K562 (cell line): ENCODE data around the gene MYL12B. TPM values are rescaled to one million over a fixed set of nuclear protein-coding genes. Genes with fewer than 3 reads are reported as not detected.

Experiments
- ATAC-seq: fragments of 200-7000 bp; cut with Tn5 transposase; 3 replicates; pipeline ENCODE4 v1.9.1; 2020; ENCODE audit warnings: moderate library complexity
- BruUV-seq: library from RNA; stranded (reverse); fragments of 400-500 nt; replicated peaks from 2 replicates; lab custom pipeline; 2021; lab: Mats Ljungman, UMichigan
- CTCF ChIA-PET: fragments of 300-600 bp; formaldehyde crosslinking; extraction: SDS; loops from one replicate; lab custom pipeline; 2021; ENCODE audit warnings: low intra/inter-chr PET ratio; lab: Yijun Ruan, JAX
- POLR2A ChIA-PET: fragments of 300-600, 350-650 bp; sonication (Branson Sonifier 250); formaldehyde crosslinking; extraction: SDS; loops from one replicate; lab custom pipeline; 2021; ENCODE audit warnings: antibody characterized with exemption, inconsistent platforms; lab: Yijun Ruan, JAX
- DNase-seq, 4 experiments: peaks; one replicate each; pipeline versions ENCODE4 v3.0.0 to v3.0.0-alpha.2; 2011 to 2018; ENCODE audit warnings: low spot score in 3 of 4, mixed read lengths in 3 of 4; ENCODE audit errors: extremely low read depth in 1 of 4
- FAIRE-seq: peaks from 2 replicates; lab custom pipeline; 2011; peaks lifted over from hg19 to GRCh38; lab: Jason Lieb, UNC
- H2AFZ ChIP-seq: 2 replicates; pipeline ENCODE4 v1.6.0; 2011; ENCODE audit warnings: low read depth, low read length, control low read depth, inconsistent platforms
- H3K27ac ChIP-seq: fragments of 200-600 bp; 3 replicates; pipeline ENCODE4 v1.8.0; 2011; ENCODE audit warnings: low read depth, mild to moderate bottlenecking, control low read depth, inconsistent platforms, low read length, moderate library complexity, mixed read lengths; ENCODE audit errors: extremely low read depth
- H3K27me3 ChIP-seq, 2 experiments: fragments of 300-600 bp in 1 of 2; 2 replicates in 1 of 2; 3 replicates in 1 of 2; pipeline versions ENCODE4 v1.6.0 to v1.8.0; 2011; ENCODE audit warnings: inconsistent platforms in 2 of 2, low read length in 2 of 2, mild to moderate bottlenecking in 1 of 2, mixed read lengths in 1 of 2, moderate library complexity in 1 of 2; ENCODE audit not compliant: control insufficient read depth in 2 of 2, insufficient read depth in 2 of 2
- H3K36me3 ChIP-seq: fragments of 300-600 bp; 3 replicates; pipeline ENCODE4 v1.8.0; 2011; ENCODE audit warnings: mild to moderate bottlenecking, low read length, inconsistent platforms; ENCODE audit not compliant: control insufficient read depth, insufficient read depth
- H3K4me1 ChIP-seq, 2 experiments: fragments of 200-600 bp in 1 of 2; replicated peaks in 1 of 2; 2 replicates in 1 of 2; 3 replicates in 1 of 2; pipeline versions ENCODE4 v1.5.1 to v1.8.0; 2011; ENCODE audit warnings: inconsistent platforms in 2 of 2, low read length in 2 of 2, mild to moderate bottlenecking in 1 of 2, mixed read lengths in 1 of 2, moderate library complexity in 1 of 2; ENCODE audit not compliant: control insufficient read depth in 2 of 2, insufficient read depth in 2 of 2
- H3K4me2 ChIP-seq: 2 replicates; pipeline ENCODE4 v1.6.1; 2011; ENCODE audit warnings: low read length, control low read depth, inconsistent platforms, mixed read lengths; ENCODE audit not compliant: insufficient read depth
- H3K4me3 ChIP-seq: fragments of 200-600 bp; sonication (generic), shearing (Covaris generic); 2 replicates; pipeline ENCODE4 v1.5.1; 2016; ENCODE audit warnings: control low read depth, inconsistent platforms
- H3K79me2 ChIP-seq: fragments of 200-600 bp; 3 replicates; pipeline ENCODE4 v1.8.0; 2011; ENCODE audit warnings: low read length, inconsistent platforms; ENCODE audit not compliant: control insufficient read depth, insufficient read depth
- H3K9ac ChIP-seq, 2 experiments: 2 replicates each; pipeline versions ENCODE4 v1.6.0 to v1.6.1; 2011; ENCODE audit warnings: low read depth in 2 of 2, low read length in 2 of 2, control low read depth in 1 of 2, inconsistent platforms in 1 of 2, mild to moderate bottlenecking in 1 of 2, mixed read lengths in 1 of 2; ENCODE audit not compliant: insufficient read depth in 1 of 2
- H3K9me1 ChIP-seq: one replicate; pipeline ENCODE4 v1.6.0; 2011; ENCODE audit warnings: inconsistent platforms, mild to moderate bottlenecking, low read length, moderate library complexity; ENCODE audit not compliant: control insufficient read depth, insufficient read depth
- H3K9me3 ChIP-seq: replicated peaks from 2 replicates; pipeline ENCODE4 v1.5.1; 2011; ENCODE audit warnings: low read depth, low read length, inconsistent platforms; ENCODE audit not compliant: control insufficient read depth, insufficient read depth
- H4K20me1 ChIP-seq: replicated peaks from 2 replicates; pipeline ENCODE4 v1.6.1; 2011; ENCODE audit warnings: low read length, inconsistent platforms, mixed read lengths; ENCODE audit not compliant: control insufficient read depth, insufficient read depth
- ELF1 ChIP-seq: fragments of 200-800 bp; sonication (Bioruptor generic); IDR thresholded peaks from 2 replicates; pipeline ENCODE4 v1.6.1; 2016; ENCODE audit warnings: missing genetic modification characterization, missing compliant biosample characterization
- WGBS: fragments of 100-300 bp; shearing (Covaris generic); methylation state at CpG from one replicate; pipeline ENCODE4 v1.1.6; 2016; ENCODE audit warnings: low coverage, mixed read lengths; ENCODE audit not compliant: insufficient coverage; ENCODE audit errors: missing lambda C conversion rate; 5-methylcytosine and 5-hydroxymethylcytosine counted together
- in situ Hi-C: fragments of 300-500 bp; cut with MboI; formaldehyde crosslinking; loops from 4 replicates; pipeline ENCODE4 v1.15.0; 2018; ENCODE audit warnings: inconsistent platforms, mixed read lengths
- intact Hi-C: fragments of 100-400 bp; cut with micrococcal nuclease; formaldehyde crosslinking; loops from 2 replicates; pipeline ENCODE4 v1.14.2; 2022
- polyA plus RNA-seq, 8 experiments: library from polyadenylated mRNA; depleted of rRNA in 4 of 8; stranded (reverse) in 5 of 8; unstranded in 3 of 8; fragments of >200 nt; fragmentation: Nextera tagmentation in 2 of 8; fragmentation: Illumina TruSeq in 1 of 8; extraction: Ambion mirVana in 2 of 8; extraction: Trizol in 1 of 8; gene quantifications; 2 replicates each; pipeline versions ENCODE4 v1.2.1 to v1.2.3, GENCODE V29; 2011 to 2014; ENCODE audit warnings: inconsistent platforms in 1 of 8, missing spikeins in 1 of 8
- total RNA-seq, 7 experiments: library from RNA; depleted of rRNA in 6 of 7; stranded (reverse); fragments of >200 nt in 6 of 7; fragmentation: Illumina TruSeq in 2 of 7; extraction: Trizol in 2 of 7; gene quantifications; 2 replicates each; pipeline versions ENCODE4 v1.2.1 to v1.2.3, GENCODE V29; 2011 to 2021; ENCODE audit warnings: low replicate concordance in 1 of 7
- TF ChIP-seq, protein P1 (sequence below): fragments of 450-650 bp; IDR thresholded peaks from 2 replicates; pipeline ENCODE4 v1.7.0; 2016; ENCODE audit warnings: borderline replicate concordance

Gene MYL12B
- total and polyA plus RNA-seq, 9 of the 15 experiments (the other 6 are each of a cell fraction or from before 2014, with no cell fraction given): 220 to 995 (median 463) TPM

DNA sequence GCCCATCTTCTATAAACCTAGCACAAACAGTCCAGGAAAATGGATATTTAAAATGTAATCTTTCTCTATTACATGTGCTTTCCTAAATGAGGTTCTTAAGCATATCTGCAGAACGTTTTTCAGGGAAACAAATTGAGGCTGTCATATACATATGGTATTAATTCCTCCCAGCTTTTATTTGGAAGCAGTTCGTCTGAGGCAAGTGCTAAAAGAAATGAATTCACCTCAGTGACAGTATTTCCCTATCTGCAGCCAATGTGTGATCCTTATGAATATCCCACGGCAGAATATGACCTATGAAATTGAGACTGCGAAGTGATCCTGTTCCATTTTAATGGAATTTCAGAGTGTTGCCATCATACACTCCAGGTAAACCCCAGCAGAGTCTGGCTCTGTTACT lies 49.3 kb upstream of the MYL12B start:
- in situ Hi-C loops: no loop called here
- no TSS peak for BruUV-seq
- CTCF ChIA-PET: no interaction called here
- peak overlapping the region; percentile 34; the same call in 1 of the 2 replicates for H3K4me2 ChIP-seq
- WGBS: 36% methylated on average over 4 of the region's 4 CpGs
- H3K4me3 ChIP-seq: no peak overlapping the region
- FAIRE-seq (no peak), ATAC-seq (no peak), DNase-seq (no peak)
- peaks cover 7 to 32% of the 10 kb centered on the region in 2 experiments; a peak in 4 of 5 replicates for H3K4me1 ChIP-seq
- TF ChIP-seq, protein P1, sequence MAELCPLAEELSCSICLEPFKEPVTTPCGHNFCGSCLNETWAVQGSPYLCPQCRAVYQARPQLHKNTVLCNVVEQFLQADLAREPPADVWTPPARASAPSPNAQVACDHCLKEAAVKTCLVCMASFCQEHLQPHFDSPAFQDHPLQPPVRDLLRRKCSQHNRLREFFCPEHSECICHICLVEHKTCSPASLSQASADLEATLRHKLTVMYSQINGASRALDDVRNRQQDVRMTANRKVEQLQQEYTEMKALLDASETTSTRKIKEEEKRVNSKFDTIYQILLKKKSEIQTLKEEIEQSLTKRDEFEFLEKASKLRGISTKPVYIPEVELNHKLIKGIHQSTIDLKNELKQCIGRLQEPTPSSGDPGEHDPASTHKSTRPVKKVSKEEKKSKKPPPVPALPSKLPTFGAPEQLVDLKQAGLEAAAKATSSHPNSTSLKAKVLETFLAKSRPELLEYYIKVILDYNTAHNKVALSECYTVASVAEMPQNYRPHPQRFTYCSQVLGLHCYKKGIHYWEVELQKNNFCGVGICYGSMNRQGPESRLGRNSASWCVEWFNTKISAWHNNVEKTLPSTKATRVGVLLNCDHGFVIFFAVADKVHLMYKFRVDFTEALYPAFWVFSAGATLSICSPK: no peak
- TF ChIP-seq ELF1 (tag): 0 out of 2 replicates have a peak, but pooled peaks have one; percentile 1
- no peaks in the 10 kb centered on the region for H4K20me1 ChIP-seq
- H3K9ac ChIP-seq: 0 out of 4 replicates have a peak overlapping the region, but pooled peaks of 1 of the 2 experiments have one; percentile 7
- no peaks in the 10 kb centered on the region for H3K27me3 ChIP-seq
- no peaks in the 10 kb centered on the region for H3K9me3 ChIP-seq
- POLR2A ChIA-PET: no interaction called here
- H2AFZ ChIP-seq: peak overlapping the region; percentile 87
- intact Hi-C loops: no loop called here
- H3K36me3 ChIP-seq: no peaks in the 10 kb centered on the region; the same call in 2 of the 3 replicates
- H3K9me1 ChIP-seq: no peaks in the 10 kb centered on the region
- H3K79me2 ChIP-seq: no peaks in the 10 kb centered on the region
- H3K27ac ChIP-seq: peak overlapping the region; percentile 64; the same call in 2 of the 3 replicates
